Loucy (cell line): ENCODE measurements around the gene TMEM163.

Source experiments
- H2AFZ ChIP-seq: fragments of 200-600 bp; sonication (generic); 2 replicates; pipeline ENCODE4 v1.6.0; 2016; ENCODE audit warnings: antibody characterized with exemption, mild to moderate bottlenecking, low read length, moderate library complexity
- H3F3A ChIP-seq: fragments of 200-600 bp; 2 replicates; pipeline ENCODE4 v1.6.0; 2016; ENCODE audit warnings: antibody characterized with exemption, low read depth, mild to moderate bottlenecking
- H3K27me3 ChIP-seq: fragments of 200-600 bp; sonication (generic); 2 replicates; pipeline ENCODE4 v1.6.1; 2014; ENCODE audit warnings: low read length, mild to moderate bottlenecking; ENCODE audit not compliant: insufficient read depth, poor library complexity, severe bottlenecking
- H3K36me3 ChIP-seq: fragments of 200-600 bp; sonication (generic); 2 replicates; pipeline ENCODE4 v1.6.1; 2016; ENCODE audit warnings: low read length; ENCODE audit not compliant: insufficient read depth
- H3K4me1 ChIP-seq: fragments of 200-600 bp; sonication (generic); 2 replicates; pipeline ENCODE4 v1.5.1; 2014; ENCODE audit warnings: low read length, mild to moderate bottlenecking; ENCODE audit not compliant: insufficient read depth, poor library complexity, severe bottlenecking
- H3K4me2 ChIP-seq: fragments of 200-600 bp; sonication (generic); 2 replicates; pipeline ENCODE4 v1.6.0; 2014; ENCODE audit warnings: antibody characterized with exemption, low read length, low read depth, mild to moderate bottlenecking; ENCODE audit not compliant: poor library complexity, severe bottlenecking
- H3K4me3 ChIP-seq: fragments of 200-600 bp; sonication (generic); 2 replicates; pipeline ENCODE4 v1.5.1; 2014; ENCODE audit warnings: low read length, mild to moderate bottlenecking, mixed read lengths; ENCODE audit not compliant: poor library complexity, severe bottlenecking
- H3K79me2 ChIP-seq: fragments of 200-600 bp; sonication (generic); 2 replicates; pipeline ENCODE4 v1.6.1; 2014; ENCODE audit warnings: low read length; ENCODE audit not compliant: insufficient read depth
- H3K9ac ChIP-seq: fragments of 200-600 bp; sonication (generic); 2 replicates; pipeline ENCODE4 v1.6.0; 2014; ENCODE audit warnings: mild to moderate bottlenecking, low read depth, low read length, moderate library complexity; ENCODE audit not compliant: poor library complexity, severe bottlenecking
- H3K9me2 ChIP-seq: fragments of 200-600 bp; sonication (generic); replicated peaks from 2 replicates; pipeline ENCODE4 v1.6.1; 2016; ENCODE audit warnings: low read depth, low read length, mixed read lengths
- H3K9me3 ChIP-seq: fragments of 200-600 bp; sonication (generic); 2 replicates; pipeline ENCODE4 v1.6.1; 2014; ENCODE audit warnings: mild to moderate bottlenecking, antibody characterized with exemption, low read length, low read depth; ENCODE audit not compliant: insufficient read depth
- H4K20me1 ChIP-seq: fragments of 200-600 bp; sonication (generic); 2 replicates; pipeline ENCODE4 v1.6.0; 2014; ENCODE audit warnings: antibody characterized with exemption, low read length, mild to moderate bottlenecking; ENCODE audit not compliant: insufficient read depth, poor library complexity, severe bottlenecking
- CTCF ChIP-seq: fragments of 200-600 bp; sonication (generic); conservative IDR thresholded peaks from 2 replicates; pipeline ENCODE4 v1.5.1; 2014; ENCODE audit warnings: mild to moderate bottlenecking, antibody characterized with exemption, low read length
- EZH2phosphoT487 ChIP-seq: fragments of 200-600 bp; IDR thresholded peaks from 2 replicates; pipeline ENCODE4 v1.6.1; 2018; ENCODE audit warnings: antibody characterized with exemption, mild to moderate bottlenecking, moderate library complexity, borderline replicate concordance

TMEM163 gene

DNA sequence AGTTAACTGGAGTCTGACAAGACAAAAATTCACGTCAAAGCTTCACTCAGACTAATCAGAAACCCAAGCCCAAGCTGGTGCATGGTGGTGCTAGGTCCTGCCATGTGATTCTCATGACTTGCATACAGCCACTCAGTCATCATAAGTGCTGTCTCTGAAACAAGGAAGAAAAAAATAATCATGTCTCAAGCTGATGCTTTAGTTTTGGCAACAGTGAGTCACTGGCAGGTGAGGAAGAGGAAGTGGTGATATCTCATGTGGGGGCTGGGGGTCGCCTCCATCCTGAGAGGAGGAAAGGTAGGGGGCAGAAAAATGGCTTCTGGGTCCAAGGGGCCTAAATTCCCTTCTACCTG is 136.3 kb downstream of the TMEM163 start:
- Histone ChIP-seq H3K79me2 (no peaks in the 10 kb centered on the region), H4K20me1 (no peaks in the 10 kb centered on the region), H2AFZ (no peak overlapping the region), H3K36me3 (no peaks in the 10 kb centered on the region), H3K4me1 (no peaks in the 10 kb centered on the region), H3K9ac (no peak overlapping the region), H3K9me2 (no peaks in the 10 kb centered on the region), H3K9me3 (no peaks in the 10 kb centered on the region), H3K27me3 (no peaks in the 10 kb centered on the region), H3F3A (no peaks in the 10 kb centered on the region), H3K4me2 (no peak overlapping the region), H3K4me3 (no peak overlapping the region)
- no peak for TF ChIP-seq EZH2phosphoT487

GRCh38 chr2:134581877-134582546 is 136.8 kb downstream of the TMEM163 start:
- Histone ChIP-seq H2AFZ (no peak overlapping the region), H3K4me1 (no peaks in the 10 kb centered on the region), H3K36me3 (no peaks in the 10 kb centered on the region), H3K79me2 (no peaks in the 10 kb centered on the region), H3K9me3 (no peaks in the 10 kb centered on the region), H3K9ac (no peak overlapping the region), H4K20me1 (no peaks in the 10 kb centered on the region), H3F3A (no peaks in the 10 kb centered on the region), H3K9me2 (no peaks in the 10 kb centered on the region), H3K4me3 (no peak overlapping the region), H3K27me3 (no peaks in the 10 kb centered on the region), H3K4me2 (no peak overlapping the region)
- TF ChIP-seq CTCF: no peak
- TF ChIP-seq EZH2phosphoT487: no peak

- no peaks in the 10 kb centered on the region for H3K9me2 ChIP-seq
- no peaks in the 10 kb centered on the region for H3K27me3 ChIP-seq
- no peaks in the 10 kb centered on the region for H3F3A ChIP-seq
- H2AFZ ChIP-seq: no peak overlapping the region
- TF ChIP-seq CTCF: no peak
- TF ChIP-seq EZH2phosphoT487: no peak
- no peaks in the 10 kb centered on the region for H4K20me1 ChIP-seq
- H3K79me2 ChIP-seq: no peaks in the 10 kb centered on the region
- no peak overlapping the region for H3K4me3 ChIP-seq
- H3K9ac ChIP-seq: no peak overlapping the region
- no peak overlapping the region for H3K4me2 ChIP-seq
- H3K4me1 ChIP-seq: no peaks in the 10 kb centered on the region
- no peaks in the 10 kb centered on the region for H3K36me3 ChIP-seq
- no peaks in the 10 kb centered on the region for H3K9me3 ChIP-seq
These were observed 140.5 kb downstream of the TMEM163 start for GRCh38 chr2:134578316-134578715.

DNA sequence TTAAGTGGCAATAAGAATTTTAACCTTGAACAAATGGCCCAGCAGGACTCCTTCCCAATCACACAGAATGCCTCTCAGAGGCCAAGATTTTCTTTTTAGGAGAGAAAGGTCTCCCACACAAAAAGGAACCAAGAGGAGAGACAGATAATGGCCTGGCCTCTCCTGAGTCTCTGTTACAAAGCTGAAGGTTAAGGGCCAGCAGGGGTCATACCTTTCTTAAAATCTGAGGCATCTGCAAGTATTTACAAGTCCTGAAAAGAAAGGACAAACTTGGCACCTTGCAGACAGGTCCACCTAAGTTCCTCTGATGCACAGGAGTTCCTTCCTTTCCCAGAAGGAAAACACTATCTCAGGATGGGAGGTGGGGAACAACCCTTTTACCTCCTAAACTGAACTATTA is 142.3 kb downstream of the TMEM163 start:
- Histone ChIP-seq H3K4me1 (no peaks in the 10 kb centered on the region), H2AFZ (no peak overlapping the region), H4K20me1 (no peaks in the 10 kb centered on the region), H3F3A (no peaks in the 10 kb centered on the region), H3K4me3 (no peak overlapping the region), H3K36me3 (no peaks in the 10 kb centered on the region), H3K9ac (no peak overlapping the region), H3K9me3 (no peaks in the 10 kb centered on the region), H3K4me2 (no peak overlapping the region), H3K79me2 (no peaks in the 10 kb centered on the region), H3K27me3 (no peaks in the 10 kb centered on the region), H3K9me2 (no peaks in the 10 kb centered on the region)
- TF ChIP-seq CTCF: no peak
- no peak for TF ChIP-seq EZH2phosphoT487
